ENCODE measurements around the gene MAGI2. TPM values are rescaled to one million over a fixed set of nuclear protein-coding genes. Genes with fewer than 3 reads are reported as not detected.

The MAGI2 gene
- total RNA-seq, 1 experiment from 2014 or later = 14.3 TPM

GRCh38 chr7:78539825-78540224 lies 913.6 kb downstream of the MAGI2 start:
- Histone ChIP-seq H4K5ac (ENCODE audit: insufficient read length, low read depth, low read length) (no peak overlapping the region), H2BK15ac (ENCODE audit: low read depth, low read length) (no peak overlapping the region), H2BK20ac (ENCODE audit: low read depth, low read length, poor library complexity, severe bottlenecking) (no peak overlapping the region), H4K8ac (replicated peaks; ENCODE audit: insufficient read length, low read depth, low read length) (no peak overlapping the region), H2BK5ac (ENCODE audit: insufficient read length, low read length) (no peak overlapping the region), H3K4me2 (ENCODE audit: insufficient read depth, insufficient read length, low read length) (no peak overlapping the region), H3K27ac (ENCODE audit: insufficient read length, low read depth, low read length) (no peak overlapping the region), H3K27me3 (ENCODE audit: insufficient read depth, low read length) (no peaks in the 10 kb centered on the region), H3K23me2 (ENCODE audit: insufficient read length, low read depth, low read length, poor library complexity, severe bottlenecking) (no peaks in the 10 kb centered on the region), H3K9ac (ENCODE audit: extremely low read depth, insufficient read length, low read length) (no peak overlapping the region), H3K56ac (ENCODE audit: insufficient read length, low read depth, low read length) (no peak overlapping the region), H3K23ac (ENCODE audit: insufficient read length, low read depth, low read length) (no peak overlapping the region), H3K79me1 (ENCODE audit: insufficient read depth, low read depth, low read length, poor library complexity, severe bottlenecking) (no peaks in the 10 kb centered on the region), H2BK12ac (ENCODE audit: insufficient read length, low read depth, low read length) (no peak overlapping the region), H4K20me1 (ENCODE audit: control insufficient read depth, insufficient read depth, insufficient read length) (no peaks in the 10 kb centered on the region), H3K18ac (ENCODE audit: insufficient read length, low read depth, low read length) (no peak overlapping the region), H3K79me2 (ENCODE audit: insufficient read depth, low read length) (no peaks in the 10 kb centered on the region), H4K91ac (ENCODE audit: insufficient read length, low read depth, low read length) (no peak overlapping the region), H2AK5ac (ENCODE audit: insufficient read length, low read length) (no peak overlapping the region), H3K4ac (ENCODE audit: low read depth, low read length) (no peak overlapping the region), H3K4me1 (ENCODE audit: insufficient read depth, low read length) (no peaks in the 10 kb centered on the region), H2BK120ac (ENCODE audit: low read depth, low read length, poor library complexity, severe bottlenecking) (no peak overlapping the region), H3K14ac (ENCODE audit: insufficient read depth, low read length) (no peak overlapping the region; the same call in 1 of the 2 replicates), H3T11ph (ENCODE audit: low read length) (no peak overlapping the region), H3K9me3 (ENCODE audit: control insufficient read depth, low read depth, low read length) (no peaks in the 10 kb centered on the region), H2AFZ (ENCODE audit: low read length) (no peak overlapping the region)
- no peak for DNase-seq
- TF ChIP-seq CTCF (conservative IDR thresholded peaks at IDR 0.05) = no peak; the same call in 2 of the 3 replicates
- peaks cover 7 to 9% of the 10 kb centered on the region in 2 experiments; a peak in 3 of 4 replicates for H3K4me1 Mint-ChIP-seq
- no CpG with 5 or more reads among the region's 6 CpGs for WGBS (ENCODE audit: extremely low coverage, insufficient read length, low lambda C conversion rate)
- no peak overlapping the region for H3K4me3 Mint-ChIP-seq
- no peaks in the 10 kb centered on the region for H3K27me3 Mint-ChIP-seq (ENCODE audit: low read depth)
- H3K27ac Mint-ChIP-seq = 0 out of 7 replicates have a peak overlapping the region, but pooled peaks of 1 of the 3 experiments have one; percentile 18
- peaks cover 12% of the 10 kb centered on the region in 2 experiments for H3K9me3 Mint-ChIP-seq
- peaks cover 9 to 35% (median 22%) of the 10 kb centered on the region in 3 experiments for H3K36me3 Mint-ChIP-seq (ENCODE audit: insufficient read depth in 1 of 3, low read depth in 3 of 3)
